ENCODE results near the gene KIAA0825. TPM values are rescaled to one million over a fixed set of nuclear protein-coding genes. Genes with fewer than 3 reads are reported as not detected.

The KIAA0825 gene
- total RNA-seq, 1 experiment from 2014 or later = 1.6 TPM

DNA sequence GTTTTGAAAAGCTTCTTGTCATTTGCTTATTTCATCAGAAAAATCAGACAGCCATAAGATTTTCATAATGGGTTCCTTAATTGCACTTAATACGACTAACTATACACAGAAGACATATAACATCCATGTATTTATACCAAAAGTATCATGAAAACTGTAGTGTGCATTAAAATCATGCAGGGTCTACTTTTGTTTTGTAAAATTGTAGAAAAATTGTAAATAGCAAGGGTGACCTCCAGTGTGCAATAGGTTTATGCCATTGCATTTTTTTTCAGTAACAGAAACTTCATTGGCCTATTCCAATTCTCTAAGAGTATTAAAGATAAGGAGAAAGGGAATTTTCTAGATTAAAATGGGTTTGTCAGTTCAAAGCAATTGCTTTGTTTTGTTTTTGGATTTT is 307.6 kb downstream of the KIAA0825 start:
- Histone ChIP-seq H3K36me3 (ENCODE audit: control insufficient read depth, insufficient read depth, low read length) (no peaks in the 10 kb centered on the region), H3K9me3 (ENCODE audit: control insufficient read depth, insufficient read depth, low read depth, low read length) (no peaks in the 10 kb centered on the region), H3K27ac (ENCODE audit: low read length) (no peak overlapping the region), H3K4me3 (ENCODE audit: low read depth in 2 of 2, low read length in 2 of 2) (no peak overlapping the region), H3K4me1 (ENCODE audit: control insufficient read depth, insufficient read depth, low read length) (no peaks in the 10 kb centered on the region), H3K27me3 (ENCODE audit: control insufficient read depth, insufficient read depth, low read length) (peaks cover 2% of the 10 kb centered on the region; the same call in 1 of the 2 replicates)
- CTCF ChIA-PET = no interaction called here
- ATAC-seq (no peak), DNase-seq (ENCODE audit: low read depth, low spot score) (no peak)
- in situ Hi-C loops (cut with HindIII; ENCODE audit: low pct_unique_long_range_greater_than_20kb, low sequenced_read_pairs) = no loop called here
- intact Hi-C loops (cut with micrococcal nuclease; ENCODE audit: unreplicated experiment) = no loop called here
- no TSS peak for BruUV-seq (replicated peaks)
- no peak for TF ChIP-seq SIN3A (IDR thresholded peaks at IDR 0.05; ENCODE audit: borderline replicate concordance, insufficient read depth, low read depth, low read length)
- no peak for TF ChIP-seq POLR2AphosphoS5 (IDR thresholded peaks at IDR 0.05; ENCODE audit: low read depth, low read length)
- no peak for TF ChIP-seq TCF7L2 (IDR thresholded peaks at IDR 0.05; ENCODE audit: low read depth, low read length)
- TF ChIP-seq, protein P1, sequence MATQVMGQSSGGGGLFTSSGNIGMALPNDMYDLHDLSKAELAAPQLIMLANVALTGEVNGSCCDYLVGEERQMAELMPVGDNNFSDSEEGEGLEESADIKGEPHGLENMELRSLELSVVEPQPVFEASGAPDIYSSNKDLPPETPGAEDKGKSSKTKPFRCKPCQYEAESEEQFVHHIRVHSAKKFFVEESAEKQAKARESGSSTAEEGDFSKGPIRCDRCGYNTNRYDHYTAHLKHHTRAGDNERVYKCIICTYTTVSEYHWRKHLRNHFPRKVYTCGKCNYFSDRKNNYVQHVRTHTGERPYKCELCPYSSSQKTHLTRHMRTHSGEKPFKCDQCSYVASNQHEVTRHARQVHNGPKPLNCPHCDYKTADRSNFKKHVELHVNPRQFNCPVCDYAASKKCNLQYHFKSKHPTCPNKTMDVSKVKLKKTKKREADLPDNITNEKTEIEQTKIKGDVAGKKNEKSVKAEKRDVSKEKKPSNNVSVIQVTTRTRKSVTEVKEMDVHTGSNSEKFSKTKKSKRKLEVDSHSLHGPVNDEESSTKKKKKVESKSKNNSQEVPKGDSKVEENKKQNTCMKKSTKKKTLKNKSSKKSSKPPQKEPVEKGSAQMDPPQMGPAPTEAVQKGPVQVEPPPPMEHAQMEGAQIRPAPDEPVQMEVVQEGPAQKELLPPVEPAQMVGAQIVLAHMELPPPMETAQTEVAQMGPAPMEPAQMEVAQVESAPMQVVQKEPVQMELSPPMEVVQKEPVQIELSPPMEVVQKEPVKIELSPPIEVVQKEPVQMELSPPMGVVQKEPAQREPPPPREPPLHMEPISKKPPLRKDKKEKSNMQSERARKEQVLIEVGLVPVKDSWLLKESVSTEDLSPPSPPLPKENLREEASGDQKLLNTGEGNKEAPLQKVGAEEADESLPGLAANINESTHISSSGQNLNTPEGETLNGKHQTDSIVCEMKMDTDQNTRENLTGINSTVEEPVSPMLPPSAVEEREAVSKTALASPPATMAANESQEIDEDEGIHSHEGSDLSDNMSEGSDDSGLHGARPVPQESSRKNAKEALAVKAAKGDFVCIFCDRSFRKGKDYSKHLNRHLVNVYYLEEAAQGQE (IDR thresholded peaks at IDR 0.05; ENCODE audit: insufficient read depth in 1 of 2, low read depth in 2 of 2, low read length in 1 of 2) = no peak
- TF ChIP-seq, protein P2, sequence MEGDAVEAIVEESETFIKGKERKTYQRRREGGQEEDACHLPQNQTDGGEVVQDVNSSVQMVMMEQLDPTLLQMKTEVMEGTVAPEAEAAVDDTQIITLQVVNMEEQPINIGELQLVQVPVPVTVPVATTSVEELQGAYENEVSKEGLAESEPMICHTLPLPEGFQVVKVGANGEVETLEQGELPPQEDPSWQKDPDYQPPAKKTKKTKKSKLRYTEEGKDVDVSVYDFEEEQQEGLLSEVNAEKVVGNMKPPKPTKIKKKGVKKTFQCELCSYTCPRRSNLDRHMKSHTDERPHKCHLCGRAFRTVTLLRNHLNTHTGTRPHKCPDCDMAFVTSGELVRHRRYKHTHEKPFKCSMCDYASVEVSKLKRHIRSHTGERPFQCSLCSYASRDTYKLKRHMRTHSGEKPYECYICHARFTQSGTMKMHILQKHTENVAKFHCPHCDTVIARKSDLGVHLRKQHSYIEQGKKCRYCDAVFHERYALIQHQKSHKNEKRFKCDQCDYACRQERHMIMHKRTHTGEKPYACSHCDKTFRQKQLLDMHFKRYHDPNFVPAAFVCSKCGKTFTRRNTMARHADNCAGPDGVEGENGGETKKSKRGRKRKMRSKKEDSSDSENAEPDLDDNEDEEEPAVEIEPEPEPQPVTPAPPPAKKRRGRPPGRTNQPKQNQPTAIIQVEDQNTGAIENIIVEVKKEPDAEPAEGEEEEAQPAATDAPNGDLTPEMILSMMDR (IDR thresholded peaks at IDR 0.05) = no peak
- POLR2A ChIA-PET = no interaction called here

DNA sequence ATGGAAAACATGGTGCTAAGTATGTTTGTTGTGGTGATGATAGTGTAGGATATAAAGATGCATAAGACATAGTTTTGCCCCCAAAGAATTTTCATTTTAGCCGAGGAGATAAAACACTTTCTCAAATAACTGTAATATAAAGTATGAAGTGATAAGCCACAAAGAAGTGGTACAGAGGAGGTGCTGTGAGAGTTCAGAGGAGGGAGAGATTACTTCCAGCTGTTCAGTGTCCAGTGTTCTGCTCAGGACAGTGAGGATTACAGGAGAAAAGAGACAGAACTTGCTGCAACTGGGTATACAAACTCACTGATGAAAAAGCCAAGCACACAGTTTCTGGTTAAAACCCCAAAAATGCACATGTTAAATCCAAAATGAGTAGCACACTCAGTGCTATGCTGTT is 309.3 kb downstream of the KIAA0825 start:
- Histone ChIP-seq H3K4me1 (ENCODE audit: control insufficient read depth, insufficient read depth, low read length) (no peaks in the 10 kb centered on the region), H3K27ac (ENCODE audit: low read length) (no peak overlapping the region), H3K27me3 (ENCODE audit: control insufficient read depth, insufficient read depth, low read length) (peaks cover 2% of the 10 kb centered on the region; the same call in 1 of the 2 replicates), H3K36me3 (ENCODE audit: control insufficient read depth, insufficient read depth, low read length) (no peaks in the 10 kb centered on the region), H3K4me3 (ENCODE audit: low read depth in 2 of 2, low read length in 2 of 2) (no peak overlapping the region), H3K9me3 (ENCODE audit: control insufficient read depth, insufficient read depth, low read depth, low read length) (no peaks in the 10 kb centered on the region)
- in situ Hi-C loops (cut with HindIII; ENCODE audit: low pct_unique_long_range_greater_than_20kb, low sequenced_read_pairs) = no loop called here
- no TSS peak for BruUV-seq (replicated peaks)
- intact Hi-C loops (cut with micrococcal nuclease; ENCODE audit: unreplicated experiment) = no loop called here
- TF ChIP-seq, protein P2 (IDR thresholded peaks at IDR 0.05) = no peak
- TF ChIP-seq TCF7L2 (IDR thresholded peaks at IDR 0.05; ENCODE audit: low read depth, low read length) (no peak), POLR2AphosphoS5 (IDR thresholded peaks at IDR 0.05; ENCODE audit: low read depth, low read length) (no peak), SIN3A (IDR thresholded peaks at IDR 0.05; ENCODE audit: borderline replicate concordance, insufficient read depth, low read depth, low read length) (no peak)
- TF ChIP-seq, protein P1 (IDR thresholded peaks at IDR 0.05; ENCODE audit: insufficient read depth in 1 of 2, low read depth in 2 of 2, low read length in 1 of 2) = no peak
- ChIA-PET POLR2A (interaction anchor here (0.6 kb wide), 1 partner anchor 215 kb away, joined by 3 read pairs; no protein-coding TSS in a partner anchor), CTCF (no interaction called here)
- no peak for ATAC-seq
- no peak for DNase-seq (ENCODE audit: low read depth, low spot score)

Measured in Panc1 (cell line).